ENCODE data around the gene EYA2. TPM values are rescaled to one million over a fixed set of nuclear protein-coding genes. Genes with fewer than 3 reads are reported as not detected.

EYA2 gene
- total RNA-seq, 4 donors from 2014 or later, result 9.9 to 20.1 (median 13.8) TPM

- H3K36me3 ChIP-seq, result no peaks in the 10 kb centered on the region
- peaks cover 45 to 72% of the 10 kb centered on the region in 2 donors for H3K4me1 ChIP-seq
- no peak for DNase-seq
- H3K9me3 ChIP-seq, result no peaks in the 10 kb centered on the region
- peak overlapping the region; percentile 49 to 90 (median 86) for H3K27ac ChIP-seq
- H3K4me3 ChIP-seq (replicated peaks in 1 of 3), result no peak overlapping the region
- no peaks in the 10 kb centered on the region for H3K27me3 ChIP-seq
- 90% methylated on average over 12 of the region's 12 CpGs for WGBS, 2 donors
- intact Hi-C loops (cut with DNase I), result no loop called here
- TF ChIP-seq POLR2A (IDR thresholded peaks at IDR 0.05), result no peak
- no peak for TF ChIP-seq CTCF (IDR thresholded peaks at IDR 0.05)
Observed at GRCh38 chr20:46991880-46992639, 97.4 kb downstream of the EYA2 start.

GRCh38 chr20:46992640-46993035 is 98.0 kb downstream of the EYA2 start:
- intact Hi-C loops (cut with DNase I), result no loop called here
- H3K4me1 ChIP-seq, result peaks cover 41 to 66% of the 10 kb centered on the region in 2 donors
- TF ChIP-seq CTCF (IDR thresholded peaks at IDR 0.05) (no peak), POLR2A (IDR thresholded peaks at IDR 0.05) (no peak)
- H3K36me3 ChIP-seq, result no peaks in the 10 kb centered on the region
- WGBS, 2 donors, result 56 to 58% methylated on average over 2 of the region's 2 CpGs
- DNase-seq, result peak; percentile 76 to 77
- H3K27ac ChIP-seq, result peak overlapping the region; percentile 49 to 90 (median 86)
- no peaks in the 10 kb centered on the region for H3K27me3 ChIP-seq
- H3K9me3 ChIP-seq, result no peaks in the 10 kb centered on the region
- H3K4me3 ChIP-seq (replicated peaks in 1 of 3), result no peak overlapping the region

- Histone ChIP-seq H3K4me3 (replicated peaks in 1 of 3) (no peak overlapping the region), H3K36me3 (no peaks in the 10 kb centered on the region), H3K9me3 (no peaks in the 10 kb centered on the region), H3K27ac (peak overlapping the region in 2 of 3 donors; percentile 49 to 86), H3K4me1 (peaks cover 44 to 70% of the 10 kb centered on the region in 2 donors), H3K27me3 (no peaks in the 10 kb centered on the region)
- intact Hi-C loops (cut with DNase I), result no loop called here
- TF ChIP-seq POLR2A (IDR thresholded peaks at IDR 0.05) (no peak), CTCF (IDR thresholded peaks at IDR 0.05) (no peak)
- DNase-seq, result no peak
- WGBS, 2 donors, result 86 to 88% methylated on average over 4 of the region's 4 CpGs
Observed at GRCh38 chr20:46993465-46994095, 98.9 kb downstream of the EYA2 start.

- intact Hi-C loops (cut with DNase I), result no loop called here
- peak in 1 of 2 donors; percentile 24 for DNase-seq
- peaks cover 50 to 70% of the 10 kb centered on the region in 2 donors for H3K4me1 ChIP-seq
- H3K9me3 ChIP-seq, result no peaks in the 10 kb centered on the region
- H3K36me3 ChIP-seq, result no peaks in the 10 kb centered on the region
- no peak overlapping the region for H3K27ac ChIP-seq
- no peak overlapping the region for H3K4me3 ChIP-seq (replicated peaks in 1 of 3)
- 70 to 80% methylated on average over 5 of the region's 5 CpGs for WGBS, 2 donors
- H3K27me3 ChIP-seq, result no peaks in the 10 kb centered on the region
- TF ChIP-seq POLR2A (IDR thresholded peaks at IDR 0.05) (no peak), CTCF (IDR thresholded peaks at IDR 0.05) (no peak)
Observed at GRCh38 chr20:46994341-46994740, 99.7 kb downstream of the EYA2 start.

GRCh38 chr20:46995561-46996142 is 101.0 kb downstream of the EYA2 start:
- TF ChIP-seq POLR2A (IDR thresholded peaks at IDR 0.05) (no peak), CTCF (IDR thresholded peaks at IDR 0.05) (no peak)
- Histone ChIP-seq H3K27ac (peak overlapping the region in 2 of 3 donors; percentile 1 to 56), H3K27me3 (no peaks in the 10 kb centered on the region)

More at GRCh38 chr20:46995561-46996142, 101.0 kb downstream of the EYA2 start:
- no peaks in the 10 kb centered on the region for H3K36me3 ChIP-seq
- WGBS, 2 donors, result 62 to 70% methylated on average over 5 of the region's 5 CpGs
- no peak overlapping the region for H3K4me3 ChIP-seq (replicated peaks in 1 of 3)
- intact Hi-C loops (cut with DNase I), result no loop called here
- peaks cover 44 to 66% of the 10 kb centered on the region in 2 donors for H3K4me1 ChIP-seq
- no peaks in the 10 kb centered on the region for H3K9me3 ChIP-seq
- DNase-seq, result peak; percentile 27 to 37
